Endothelial cell of umbilical vein (primary cell): ENCODE measurements around the gene TMEM41B. TPM values are rescaled to one million over a fixed set of nuclear protein-coding genes. Genes with fewer than 3 reads are reported as not detected.

ENCODE experiments used
- BruUV-seq: library from RNA; stranded (reverse); fragments of 400-500 nt; replicated peaks from 2 replicates; lab custom pipeline; 2021; lab: Mats Ljungman, UMichigan
- CTCF ChIA-PET: fragments of 300-600, 350-600 bp; sonication (Branson Sonifier 250); formaldehyde crosslinking; loops from one replicate; lab custom pipeline; 2021; ENCODE audit warnings: antibody characterized with exemption, inconsistent platforms; lab: Charles Lee
- POLR2A ChIA-PET: fragments of 300-600, 350-600 bp; sonication (Branson Sonifier 250); formaldehyde crosslinking; loops from one replicate; lab custom pipeline; 2021; ENCODE audit warnings: antibody characterized with exemption, inconsistent platforms; lab: Charles Lee
- DNase-seq: peaks from one replicate; pipeline ENCODE4 v3.0.0-alpha.2; 2011; ENCODE audit warnings: low read depth, low spot score
- FAIRE-seq: peaks from 2 replicates; lab custom pipeline; 2011; peaks lifted over from hg19 to GRCh38; lab: Jason Lieb, UNC
- H2AFZ ChIP-seq: 2 replicates; pipeline ENCODE4 v1.6.0; 2012; ENCODE audit warnings: low read depth, low read length, control low read depth, inconsistent platforms
- H3K27ac ChIP-seq: 2 replicates; pipeline ENCODE4 v1.5.1; 2011; ENCODE audit warnings: low read depth, mild to moderate bottlenecking, control low read depth, low read length, moderate library complexity; ENCODE audit not compliant: insufficient read depth
- H3K27me3 ChIP-seq, 2 experiments: 2 replicates each; pipeline versions ENCODE4 v1.6.0 to v1.6.1; 2011; ENCODE audit warnings: low read length in 2 of 2, mixed read lengths in 1 of 2; ENCODE audit not compliant: control insufficient read depth in 2 of 2, insufficient read depth in 2 of 2
- H3K36me3 ChIP-seq, 2 experiments: 2 replicates in 1 of 2; 3 replicates in 1 of 2; pipeline ENCODE4 v1.5.1; 2011; ENCODE audit warnings: low read length in 2 of 2, mild to moderate bottlenecking in 1 of 2, moderate library complexity in 1 of 2; ENCODE audit not compliant: control insufficient read depth in 2 of 2, insufficient read depth in 2 of 2; ENCODE audit errors: extremely low read depth in 1 of 2
- H3K4me1 ChIP-seq: 3 replicates; pipeline ENCODE4 v1.5.1; 2011; ENCODE audit warnings: mild to moderate bottlenecking, low read length; ENCODE audit not compliant: control insufficient read depth, insufficient read depth; ENCODE audit errors: extremely low read depth
- H3K4me2 ChIP-seq: 2 replicates; pipeline ENCODE4 v1.6.1; 2011; ENCODE audit warnings: low read length, control low read depth, mixed read lengths; ENCODE audit not compliant: insufficient read depth
- H3K4me3 ChIP-seq, 3 experiments: fragments of 200-600 bp in 1 of 3; sonication (generic), shearing (Covaris generic) in 1 of 3; replicated peaks in 1 of 3; 2 replicates each; pipeline ENCODE4 v1.5.1; 2011 to 2016; ENCODE audit warnings: control low read depth in 3 of 3, low read length in 3 of 3, mild to moderate bottlenecking in 2 of 3, inconsistent platforms in 1 of 3, low read depth in 1 of 3, moderate library complexity in 1 of 3; ENCODE audit not compliant: insufficient read depth in 1 of 3
- H3K79me2 ChIP-seq: 2 replicates; pipeline ENCODE4 v1.6.0; 2012; ENCODE audit warnings: low read length, inconsistent platforms; ENCODE audit not compliant: control insufficient read depth, insufficient read depth
- H3K9ac ChIP-seq: replicated peaks from 2 replicates; pipeline ENCODE3; 2011; ENCODE audit warnings: low read length, control low read depth; ENCODE audit not compliant: insufficient read depth; ENCODE audit errors: extremely low read depth
- H3K9me1 ChIP-seq: replicated peaks from 3 replicates; pipeline ENCODE4 v1.6.0; 2011; ENCODE audit warnings: mild to moderate bottlenecking, low read length; ENCODE audit not compliant: control insufficient read depth, insufficient read depth; ENCODE audit errors: extremely low read depth
- H3K9me3 ChIP-seq: replicated peaks from 2 replicates; pipeline ENCODE4 v1.5.1; 2012; ENCODE audit warnings: low read length, inconsistent platforms; ENCODE audit not compliant: control insufficient read depth, insufficient read depth
- H4K20me1 ChIP-seq: replicated peaks from 2 replicates; pipeline ENCODE3; 2011; ENCODE audit warnings: mild to moderate bottlenecking, low read length; ENCODE audit not compliant: control insufficient read depth, insufficient read depth; ENCODE audit errors: extremely low read depth
- CTCF ChIP-seq, 2 donors: IDR thresholded peaks; 1 replicate in 1 of 2; 2 replicates in 1 of 2; pipeline ENCODE4 v1.5.1; 2011; ENCODE audit warnings: low read length in 2 of 2, mild to moderate bottlenecking in 2 of 2, moderate library complexity in 2 of 2, control low read depth in 1 of 2, inconsistent platforms in 1 of 2, low read depth in 1 of 2; ENCODE audit not compliant: insufficient read depth in 1 of 2; ENCODE audit errors: extremely low read depth in 1 of 2
- EZH2 ChIP-seq: IDR thresholded peaks from 2 replicates; pipeline ENCODE4 v1.6.1; 2012; ENCODE audit warnings: borderline replicate concordance, low read depth, mild to moderate bottlenecking, moderate library complexity, low read length, inconsistent platforms; ENCODE audit not compliant: severe bottlenecking
- FOS ChIP-seq: IDR thresholded peaks from 2 replicates; pipeline ENCODE4 v1.6.1; 2011; ENCODE audit warnings: mild to moderate bottlenecking, low read length, moderate library complexity, borderline replicate concordance; ENCODE audit not compliant: insufficient read depth
- GATA2 ChIP-seq: IDR thresholded peaks from 2 replicates; pipeline ENCODE4 v1.7.0; 2011; ENCODE audit warnings: low read depth, mild to moderate bottlenecking, moderate library complexity, mixed read lengths, low read length; ENCODE audit not compliant: insufficient read length, insufficient read depth
- JUN ChIP-seq: IDR thresholded peaks from 2 replicates; pipeline ENCODE4 v1.6.1; 2011; ENCODE audit warnings: borderline replicate concordance, low read depth; ENCODE audit not compliant: insufficient read length, insufficient read depth
- MYC ChIP-seq: IDR thresholded peaks from one replicate; pipeline ENCODE4 v1.6.1; 2011; ENCODE audit warnings: mild to moderate bottlenecking, low read depth, low read length
- POLR2A ChIP-seq: IDR thresholded peaks from 2 replicates; pipeline ENCODE4 v1.6.1; 2012; ENCODE audit warnings: low read depth, mild to moderate bottlenecking, control low read depth, low read length
- POLR2AphosphoS5 ChIP-seq: IDR thresholded peaks from 2 replicates; pipeline ENCODE4 v1.6.1; 2012; ENCODE audit warnings: low read depth, mild to moderate bottlenecking, control low read depth, low read length, moderate library complexity; ENCODE audit not compliant: insufficient read depth
- dilution Hi-C: fragments of 300-500 bp; cut with MboI; formaldehyde crosslinking; loops from one replicate; pipeline ENCODE4 v1.15.0; 2019; ENCODE audit warnings: low sequenced_read_pairs; ENCODE audit not compliant: extremely low pct_ligation_motif_present
- intact Hi-C: fragments of 100-400 bp; cut with micrococcal nuclease; formaldehyde crosslinking; loops from one replicate; pipeline ENCODE4 v1.10.0; 2022
- polyA plus RNA-seq, 4 experiments: library from polyadenylated mRNA; depleted of rRNA in 3 of 4; stranded (reverse) in 3 of 4; unstranded in 1 of 4; fragments of >200 nt; gene quantifications; 2 replicates each; pipeline versions ENCODE4 v1.2.1 to v1.2.3, GENCODE V29; 2011 to 2012; ENCODE audit warnings: missing spikeins in 1 of 4
- total RNA-seq: library from RNA; stranded (reverse); gene quantifications from 2 replicates; pipeline ENCODE4 v1.2.3, GENCODE V29; 2021
- TF ChIP-seq, protein P1 (sequence below): IDR thresholded peaks from 2 replicates; pipeline ENCODE4 v1.6.1; 2011; ENCODE audit not compliant: insufficient read depth, insufficient read length

Gene TMEM41B
- total and polyA plus RNA-seq, 2 donors (not counting 3 experiments of a cell fraction or from before 2014, with no cell fraction given): 16.6 to 39.0 TPM

DNA sequence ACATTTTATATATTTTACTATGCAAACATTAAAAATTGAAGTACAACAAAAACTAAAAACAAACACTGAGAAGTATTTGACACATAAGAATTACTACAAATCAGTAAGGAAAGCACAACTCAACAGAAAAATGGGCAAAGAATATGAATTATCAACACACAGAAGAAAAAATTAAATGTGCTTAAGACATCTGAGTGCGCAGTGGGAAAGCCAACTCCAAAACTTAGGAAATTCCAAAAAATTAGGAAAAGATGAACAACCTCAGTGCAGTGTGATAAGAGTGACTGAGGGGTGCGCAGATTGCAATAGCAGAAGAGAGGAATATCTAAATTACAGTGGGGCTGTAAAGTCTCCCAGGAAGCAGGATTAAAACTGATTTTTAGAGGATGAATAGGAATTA is 1.9 kb upstream of the TMEM41B start:
- TF ChIP-seq FOS: no peak
- TF ChIP-seq POLR2A: no peak
- TF ChIP-seq MYC: no peak
- no peak for TF ChIP-seq JUN
- TF ChIP-seq, protein P1, sequence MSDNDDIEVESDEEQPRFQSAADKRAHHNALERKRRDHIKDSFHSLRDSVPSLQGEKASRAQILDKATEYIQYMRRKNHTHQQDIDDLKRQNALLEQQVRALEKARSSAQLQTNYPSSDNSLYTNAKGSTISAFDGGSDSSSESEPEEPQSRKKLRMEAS: no peak
- no peak for TF ChIP-seq POLR2AphosphoS5
- no peak for TF ChIP-seq CTCF (IDR thresholded peaks at IDR 0.05; ENCODE audit: extremely low read depth in 1 of 2, insufficient read depth in 1 of 2, low read depth in 1 of 2, low read length in 2 of 2)
- no peak for TF ChIP-seq EZH2
- TF ChIP-seq GATA2: no peak
- ChIA-PET CTCF (interaction anchor here (1.2 kb wide), 2 partner anchors 11 to 96 kb away, joined by 3 read pairs; no protein-coding TSS in a partner anchor), POLR2A (no interaction called here)
- Histone ChIP-seq H2AFZ (no peak overlapping the region), H3K4me1 (peaks cover 15% of the 10 kb centered on the region), H3K27me3 (no peaks in the 10 kb centered on the region), H3K9ac (no peak overlapping the region), H3K4me2 (no peak overlapping the region), H3K79me2 (peaks cover 28% of the 10 kb centered on the region), H3K4me3 (no peak overlapping the region), H3K27ac (no peak overlapping the region), H3K9me1 (no peaks in the 10 kb centered on the region), H3K36me3 (no peaks in the 10 kb centered on the region), H3K9me3 (no peaks in the 10 kb centered on the region), H4K20me1 (no peaks in the 10 kb centered on the region)
- FAIRE-seq (no peak), DNase-seq (no peak)
- intact Hi-C loops: no loop called here
- BruUV-seq: no TSS peak
- dilution Hi-C loops: no loop called here
